GM19351 (cell line): ENCODE measurements around the gene ZNF14.
"Not testable (repeated sequence)": the region's sequence is repeated elsewhere in the genome, so short reads cannot be mapped to it uniquely, and the experiment has no call there.

ENCODE experiments used
- ATAC-seq: cut with Tn5 transposase; IDR thresholded peaks from one replicate; pipeline ENCODE4 v1.9.1; 2021; ENCODE audit warnings: mild to moderate bottlenecking, moderate library complexity; ENCODE audit not compliant: unreplicated experiment

The ZNF14 gene

DNA sequence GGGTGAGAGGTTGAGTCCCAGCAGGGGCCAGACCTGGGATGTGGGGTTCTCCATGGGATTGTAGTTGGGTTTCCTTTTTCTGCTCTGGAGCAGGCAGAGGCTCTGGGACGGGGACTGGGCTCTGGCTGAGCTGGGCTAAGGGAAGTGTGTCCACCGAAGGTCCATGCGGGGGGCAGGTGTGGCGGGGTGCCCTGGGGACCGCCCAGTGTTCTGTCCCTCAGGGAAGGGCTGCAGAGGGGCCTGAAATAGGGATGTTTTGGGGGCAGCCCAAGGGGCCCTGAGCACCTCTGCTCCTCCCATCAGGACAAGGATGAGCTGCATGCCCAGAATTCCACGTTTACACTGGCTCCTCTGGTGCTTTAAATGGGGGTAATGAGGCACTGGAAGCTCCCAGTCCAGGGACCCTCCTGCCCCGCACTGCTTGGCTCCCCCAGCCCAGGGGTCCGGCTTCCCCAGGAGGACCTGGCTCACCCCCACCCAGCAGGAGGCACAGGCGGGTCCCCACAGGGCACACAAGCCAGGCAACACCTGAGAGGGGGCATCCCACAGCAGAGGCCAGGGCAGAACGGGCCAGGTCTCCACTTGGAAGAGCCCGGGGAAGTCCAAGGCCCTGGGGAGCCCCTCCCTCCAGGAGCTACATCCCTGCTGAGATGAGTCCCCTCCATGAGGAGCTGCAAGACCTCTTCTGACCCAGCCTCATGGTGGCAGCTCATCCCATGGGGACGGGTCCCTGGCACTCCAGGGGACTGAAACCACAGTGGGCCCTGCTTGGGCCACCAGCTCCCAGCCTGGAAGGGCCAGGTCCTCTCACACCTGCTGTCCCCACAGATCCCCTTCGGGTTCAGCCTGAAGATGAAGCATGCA is 14.7 kb upstream of the ZNF14 start:
- no peak for ATAC-seq

DNA sequence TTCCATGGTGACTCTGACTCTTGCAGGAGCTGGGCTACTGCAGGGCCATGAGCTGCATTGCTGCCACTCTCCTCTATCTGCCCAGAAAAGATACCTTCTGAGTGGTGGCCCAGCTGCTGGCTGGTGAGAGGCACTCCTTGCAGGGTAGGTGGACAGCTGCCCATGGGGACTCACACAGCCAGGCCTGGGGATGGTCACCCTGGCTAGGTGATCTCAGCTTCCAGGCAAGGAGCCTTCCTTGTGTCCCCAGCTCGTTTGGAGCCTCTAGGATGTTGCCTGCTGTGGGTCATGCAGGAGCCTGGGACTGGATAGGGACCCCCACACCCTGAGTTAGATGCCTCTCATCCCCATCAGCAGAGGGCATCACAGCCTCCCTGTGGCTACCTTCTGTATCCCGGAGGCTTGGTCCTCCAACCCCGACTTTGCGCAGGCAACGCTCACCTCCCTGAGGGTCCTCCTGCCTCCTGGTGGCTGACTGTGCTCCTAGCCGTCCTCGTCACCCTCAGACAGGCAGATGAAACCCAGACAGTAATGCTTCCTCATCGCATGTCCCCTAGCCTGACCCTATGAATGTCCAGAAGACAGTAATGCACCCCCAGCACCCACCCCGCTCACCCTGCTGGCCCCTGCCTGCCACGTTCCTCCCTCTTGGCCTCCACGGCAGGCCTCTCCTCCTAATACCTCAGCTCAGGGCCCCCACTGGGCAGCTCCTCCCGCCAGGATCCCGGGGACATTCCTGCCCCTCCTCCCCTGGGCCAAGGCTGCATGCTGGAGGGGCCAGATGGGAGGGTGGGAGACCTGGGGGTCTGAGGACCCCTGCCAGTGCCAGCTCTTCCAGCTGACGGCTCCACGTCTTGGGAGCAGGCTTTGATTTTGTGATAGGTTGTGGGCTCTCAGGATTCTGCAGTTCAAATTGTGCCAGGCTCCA is 13.6 kb upstream of the ZNF14 start:
- ATAC-seq: no peak

- no peak for ATAC-seq
These were observed 12.8 kb upstream of the ZNF14 start for GRCh38 chr19:19745496-19746285.

- ATAC-seq: no peak
These were observed 11.7 kb upstream of the ZNF14 start for GRCh38 chr19:19744641-19745040.

- ATAC-seq: not testable (repeated sequence)
These were observed 11.0 kb upstream of the ZNF14 start for GRCh38 chr19:19743921-19744320.

DNA sequence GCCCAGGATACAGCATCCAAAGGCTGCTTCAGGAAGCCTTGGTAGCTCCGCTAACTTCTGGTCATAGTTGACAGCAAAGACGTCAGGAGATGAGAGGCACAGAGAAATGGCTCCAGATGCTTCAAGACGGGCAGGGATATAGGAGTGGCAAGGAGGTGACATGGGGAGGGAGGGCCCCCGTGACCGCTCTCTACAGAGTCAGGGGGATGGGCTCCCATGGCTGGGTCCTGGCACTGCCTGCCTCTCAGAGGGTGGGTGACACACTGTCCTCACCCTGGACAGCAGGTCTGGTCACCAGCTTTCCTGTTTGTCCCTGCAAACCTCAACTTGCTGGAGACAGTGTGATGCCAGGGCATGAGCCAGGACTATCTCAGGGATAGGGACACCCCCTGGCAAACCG is 10.3 kb upstream of the ZNF14 start:
- no peak for ATAC-seq

DNA sequence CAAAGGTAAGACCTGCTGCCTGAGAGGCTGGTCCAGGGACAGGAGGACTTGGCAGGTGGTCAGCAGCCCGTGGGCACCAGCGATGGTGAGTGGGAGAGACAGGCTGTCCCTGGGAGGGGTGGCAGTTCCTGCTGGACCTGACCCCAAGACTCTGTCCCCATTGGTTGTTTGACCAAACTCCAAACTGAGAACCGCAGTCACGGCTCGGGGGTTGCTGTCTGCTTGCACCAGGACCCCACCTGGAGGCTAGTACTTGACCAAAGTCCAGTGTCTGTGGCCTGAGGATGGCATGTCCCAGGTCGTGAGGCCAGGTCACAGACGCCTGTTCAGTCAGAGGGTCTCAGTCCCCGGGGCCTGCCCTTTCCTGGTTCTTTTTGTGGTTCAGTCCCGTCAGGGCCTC is 9.9 kb upstream of the ZNF14 start:
- ATAC-seq: no peak

DNA sequence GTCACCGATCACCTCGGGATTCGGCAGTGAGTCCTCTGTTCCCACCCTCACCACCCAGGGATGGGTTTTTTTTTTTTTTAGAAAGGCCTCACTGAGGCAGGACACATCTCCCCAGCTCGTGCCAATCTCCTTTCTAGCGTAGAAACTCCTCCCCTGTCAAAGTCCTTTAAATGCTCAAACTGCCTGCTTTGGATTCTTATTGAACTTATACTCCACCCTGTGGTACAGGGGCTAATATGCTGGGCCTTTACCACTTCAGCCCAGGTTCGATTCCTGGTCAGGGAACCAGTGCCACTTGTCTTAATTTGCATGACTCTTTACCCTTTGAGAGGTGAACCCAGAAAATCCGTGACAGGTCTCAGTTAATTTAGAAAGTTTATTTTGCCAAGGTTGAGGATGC is 8.3 kb upstream of the ZNF14 start:
- no peak for ATAC-seq

- no peak for ATAC-seq
These were observed 7.8 kb upstream of the ZNF14 start for GRCh38 chr19:19740755-19741154.

GRCh38 chr19:19738564-19738963 is 5.7 kb upstream of the ZNF14 start:
- no peak for ATAC-seq

- no peak for ATAC-seq
These were observed 4.8 kb upstream of the ZNF14 start for GRCh38 chr19:19737559-19738332.

DNA sequence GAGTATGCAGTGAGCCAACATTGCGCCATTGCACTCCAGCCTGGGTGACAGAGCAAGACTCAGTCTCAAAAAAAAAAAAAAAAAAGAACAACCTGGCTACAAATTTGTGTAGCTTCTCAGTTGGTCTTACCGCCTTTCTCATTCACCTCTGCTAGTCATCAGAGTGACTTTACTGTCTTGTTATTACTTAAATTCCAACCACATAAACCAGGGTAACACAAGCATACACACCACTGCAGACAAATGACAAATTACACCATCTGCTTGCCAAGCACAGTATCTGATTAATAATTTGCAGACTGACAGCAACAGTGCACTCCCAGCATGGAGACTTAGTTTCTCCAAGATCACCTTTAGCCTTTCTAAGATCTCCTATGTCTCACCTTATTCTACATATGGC is 11.0 kb downstream of the ZNF14 start:
- ATAC-seq: no peak

GRCh38 chr19:19719798-19720197 is 13.1 kb downstream of the ZNF14 start:
- no peak for ATAC-seq

GRCh38 chr19:19711934-19712828 is 20.7 kb downstream of the ZNF14 start:
- no peak for ATAC-seq

DNA sequence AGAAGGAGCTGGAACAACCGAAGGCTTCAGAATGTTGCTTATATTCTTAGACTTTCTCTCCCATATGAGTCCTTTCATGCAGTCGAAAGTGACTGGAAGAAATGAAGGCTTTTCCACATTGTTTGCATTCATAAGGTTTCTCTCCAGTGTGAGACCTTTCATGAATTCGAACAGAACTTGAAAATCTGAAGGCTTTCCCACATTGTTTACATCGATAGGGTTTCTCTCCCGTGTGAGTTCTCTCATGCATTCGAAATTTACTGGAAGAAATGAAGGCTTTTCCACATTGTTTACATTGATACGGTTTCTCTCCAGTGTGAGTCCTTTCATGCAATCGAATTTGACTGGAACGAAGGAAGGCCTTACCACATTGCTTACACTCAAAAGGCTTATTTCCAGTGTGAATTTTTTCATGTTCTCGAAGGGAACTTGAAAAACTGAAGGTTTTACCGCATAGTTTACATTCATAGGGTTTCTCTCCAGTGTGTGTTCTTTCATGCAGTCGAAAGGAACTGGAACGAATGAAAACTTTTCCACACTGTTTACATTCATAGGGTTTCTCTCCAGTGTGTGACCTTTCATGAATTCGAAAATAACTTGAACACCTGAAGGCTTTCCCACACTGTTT is 21.5 kb downstream of the ZNF14 start:
- no peak for ATAC-seq

DNA sequence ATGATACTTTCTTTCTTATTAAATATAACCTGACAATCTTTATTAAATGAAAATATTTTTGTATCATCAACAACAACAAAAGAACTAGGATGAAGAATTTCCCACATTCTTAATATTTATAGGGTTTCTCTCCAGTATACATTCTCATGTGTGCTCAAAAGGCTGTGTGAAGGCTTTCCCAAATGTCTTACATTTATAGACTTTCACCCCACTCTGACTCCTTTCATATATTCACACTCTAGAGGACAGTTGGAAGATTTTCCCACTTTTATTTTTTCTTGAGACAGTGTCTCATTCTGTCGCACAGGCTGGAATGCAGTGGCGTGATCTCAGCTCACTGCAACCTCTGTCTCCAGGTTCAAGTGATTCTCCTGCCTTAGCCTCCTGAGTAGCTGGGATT is 22.4 kb downstream of the ZNF14 start:
- ATAC-seq: no peak

DNA sequence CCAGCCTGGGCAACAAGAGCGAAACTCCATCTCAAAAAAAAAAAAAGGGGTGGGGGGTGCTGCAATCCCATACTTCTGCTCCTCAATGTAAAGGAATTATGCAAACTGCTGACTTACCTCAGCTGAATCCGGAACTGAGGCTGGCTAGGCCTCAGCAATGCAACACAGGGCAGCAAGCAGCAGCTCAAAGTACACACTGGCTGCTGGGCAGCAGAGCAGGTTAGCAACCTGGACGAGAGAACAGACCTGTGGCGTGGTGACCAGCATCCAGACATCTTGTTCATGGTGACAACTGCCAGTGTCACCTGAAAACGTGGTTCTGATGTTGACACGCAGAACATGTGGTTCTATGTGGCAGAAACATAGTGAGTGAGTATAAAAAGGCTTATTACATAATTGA is 28.1 kb downstream of the ZNF14 start:
- no peak for ATAC-seq

DNA sequence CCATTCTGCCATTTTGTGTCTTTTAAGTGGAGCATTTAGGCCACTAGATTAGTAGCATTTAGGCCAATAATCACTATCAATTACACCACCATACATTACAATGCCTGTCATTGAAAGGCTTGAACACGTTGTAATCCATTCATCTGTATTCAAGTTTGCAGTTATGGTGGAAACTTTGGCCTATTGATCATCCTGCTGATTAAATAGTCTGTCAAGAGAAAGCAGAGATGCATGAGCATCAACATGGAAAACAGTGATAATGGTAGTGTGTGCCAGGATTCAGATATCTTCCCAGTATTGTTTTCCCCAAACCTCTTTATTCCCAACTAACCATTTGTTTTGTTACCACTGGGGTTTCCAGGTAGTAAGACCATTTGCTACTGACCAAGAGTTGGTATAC is 32.4 kb downstream of the ZNF14 start:
- ATAC-seq: not testable (repeated sequence)

DNA sequence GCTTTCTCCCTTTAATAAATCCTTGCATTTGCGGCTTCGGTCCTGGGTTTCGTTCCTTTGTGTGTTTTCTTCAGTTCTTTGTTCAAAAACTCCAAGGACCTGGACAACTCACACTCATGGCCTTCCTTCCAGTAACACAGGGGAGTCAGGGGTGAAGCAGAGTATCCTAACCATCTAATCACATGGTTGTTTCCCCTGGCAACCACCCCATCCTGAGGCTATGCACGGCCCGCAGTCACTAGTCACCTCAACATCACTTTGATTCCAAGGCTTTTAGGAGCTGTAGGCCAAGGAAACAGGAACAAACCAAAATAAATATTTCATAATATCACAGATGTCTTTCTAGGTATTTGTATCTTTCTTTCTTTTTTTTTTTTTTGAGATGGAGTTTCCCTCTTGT is 35.3 kb downstream of the ZNF14 start:
- no peak for ATAC-seq
